ENCODE measurements around the gene SHISA3. TPM values are rescaled to one million over a fixed set of nuclear protein-coding genes. Genes with fewer than 3 reads are reported as not detected.

SHISA3 gene
- total and polyA plus RNA-seq, 2 of the 8 experiments (the other 6 are each of a cell fraction or from before 2014, with no cell fraction given), result 2.0 to 9.3 TPM

- no peak for TF ChIP-seq ATF2 (IDR thresholded peaks at IDR 0.05; ENCODE audit: low read length)
- no peak for TF ChIP-seq FOSL1 (IDR thresholded peaks at IDR 0.05; ENCODE audit: insufficient read depth, low read depth, low read length)
- TF ChIP-seq EZH2 (IDR thresholded peaks at IDR 0.05; ENCODE audit: low read depth, low read length, severe bottlenecking), result no peak
- TF ChIP-seq SRF (IDR thresholded peaks at IDR 0.05; ENCODE audit: low read depth, low read length), result no peak
Observed at GRCh38 chr4:42440083-42440482, 42.8 kb downstream of the SHISA3 start (continued).
